Measurements from ENCODE around the gene ATP11C.

GRCh38 chrX:139972629-139973624 lies 40.1 kb upstream of the ATP11C start:
- TF ChIP-seq CTCF (conservative IDR thresholded peaks at IDR 0.05; ENCODE audit: low read depth in 2 of 2) (no peak), EZH2phosphoT487 (IDR thresholded peaks at IDR 0.05; ENCODE audit: unreplicated experiment) (no peak), EZH2 (IDR thresholded peaks at IDR 0.05; ENCODE audit: low read depth, unreplicated experiment) (no peak), NANOG (IDR thresholded peaks at IDR 0.05; ENCODE audit: borderline replicate concordance) (no peak)

All from GM23338 (cell line).